Measurements from ENCODE around the gene INPP5A.

- no peak for TF ChIP-seq CTCF (IDR thresholded peaks at IDR 0.05; ENCODE audit: low read depth, low read length, poor library complexity, severe bottlenecking)
- no peak for TF ChIP-seq EZH2phosphoT487 (IDR thresholded peaks at IDR 0.05; ENCODE audit: borderline replicate concordance, low read length)
Measured at GRCh38 chr10:132783165-132783939, 245.8 kb downstream of the INPP5A start.

All from DOHH2 (cell line).